H9 (cell line): Measurements from ENCODE around the gene DLG2. TPM values are rescaled to one million over a fixed set of nuclear protein-coding genes. Genes with fewer than 3 reads are reported as not detected.

Experiments used
- DNase-seq: peaks from one replicate; pipeline ENCODE4 v3.0.0-alpha.2; 2017
- H2AFZ ChIP-seq: one replicate; pipeline ENCODE4 v1.6.1; 2013; ENCODE audit warnings: mild to moderate bottlenecking, low read length, control low read depth, moderate library complexity
- H2AK5ac ChIP-seq: 2 replicates; pipeline ENCODE4 v1.6.1; 2013; ENCODE audit warnings: low read length, control low read depth, mixed read lengths; ENCODE audit not compliant: insufficient read length
- H2BK120ac ChIP-seq: one replicate; pipeline ENCODE4 v1.6.1; 2013; ENCODE audit warnings: low read depth, mild to moderate bottlenecking, low read length, control low read depth, inconsistent platforms; ENCODE audit not compliant: poor library complexity, severe bottlenecking
- H2BK12ac ChIP-seq: 2 replicates; pipeline ENCODE4 v1.6.1; 2013; ENCODE audit warnings: low read length, control low read depth, mixed read lengths, low read depth; ENCODE audit not compliant: insufficient read length
- H2BK15ac ChIP-seq: 2 replicates; pipeline ENCODE4 v1.6.1; 2013; ENCODE audit warnings: low read depth, low read length, control low read depth
- H2BK20ac ChIP-seq: one replicate; pipeline ENCODE4 v1.6.1; 2013; ENCODE audit warnings: low read depth, mild to moderate bottlenecking, low read length, control low read depth, inconsistent platforms; ENCODE audit not compliant: poor library complexity, severe bottlenecking
- H2BK5ac ChIP-seq: 2 replicates; pipeline ENCODE4 v1.6.1; 2013; ENCODE audit warnings: low read length, control low read depth, mixed read lengths; ENCODE audit not compliant: insufficient read length
- H3K14ac ChIP-seq: 2 replicates; pipeline ENCODE4 v1.6.1; 2013; ENCODE audit warnings: low read length, control low read depth; ENCODE audit not compliant: insufficient read depth
- H3K18ac ChIP-seq: 2 replicates; pipeline ENCODE4 v1.6.1; 2013; ENCODE audit warnings: low read depth, mild to moderate bottlenecking, mixed read lengths, low read length, control low read depth; ENCODE audit not compliant: insufficient read length
- H3K23ac ChIP-seq: 2 replicates; pipeline ENCODE4 v1.6.1; 2013; ENCODE audit warnings: low read length, control low read depth, mixed read lengths, low read depth; ENCODE audit not compliant: insufficient read length
- H3K23me2 ChIP-seq: 2 replicates; pipeline ENCODE4 v1.6.1; 2013; ENCODE audit warnings: low read depth, mild to moderate bottlenecking, mixed read lengths, low read length, control low read depth; ENCODE audit not compliant: insufficient read length, poor library complexity, severe bottlenecking
- H3K27ac ChIP-seq: 2 replicates; pipeline ENCODE4 v1.5.1; 2013; ENCODE audit warnings: low read length, control low read depth, mixed read lengths, low read depth; ENCODE audit not compliant: insufficient read length
- H3K27me3 ChIP-seq: 2 replicates; pipeline ENCODE4 v1.6.1; 2013; ENCODE audit warnings: low read length, control low read depth, inconsistent platforms; ENCODE audit not compliant: insufficient read depth
- H3K4ac ChIP-seq: 2 replicates; pipeline ENCODE4 v1.6.1; 2013; ENCODE audit warnings: low read depth, mild to moderate bottlenecking, control low read depth, inconsistent platforms, low read length, moderate library complexity
- H3K4me1 ChIP-seq: 2 replicates; pipeline ENCODE4 v1.6.1; 2013; ENCODE audit warnings: low read length, control low read depth, inconsistent platforms; ENCODE audit not compliant: insufficient read depth
- H3K4me2 ChIP-seq: 2 replicates; pipeline ENCODE4 v1.6.1; 2013; ENCODE audit warnings: low read length, control low read depth, mixed read lengths; ENCODE audit not compliant: insufficient read length, insufficient read depth
- H3K56ac ChIP-seq: 2 replicates; pipeline ENCODE4 v1.6.1; 2013; ENCODE audit warnings: low read depth, mild to moderate bottlenecking, mixed read lengths, low read length, control low read depth; ENCODE audit not compliant: insufficient read length
- H3K79me1 ChIP-seq: 2 replicates; pipeline ENCODE4 v1.6.1; 2013; ENCODE audit warnings: low read depth, mild to moderate bottlenecking, moderate library complexity, low read length, control low read depth, inconsistent platforms; ENCODE audit not compliant: insufficient read depth, poor library complexity, severe bottlenecking
- H3K79me2 ChIP-seq: 2 replicates; pipeline ENCODE4 v1.6.1; 2013; ENCODE audit warnings: low read length, control low read depth, inconsistent platforms; ENCODE audit not compliant: insufficient read depth
- H3K9ac ChIP-seq: 2 replicates; pipeline ENCODE4 v1.6.1; 2013; ENCODE audit warnings: low read length, control low read depth, mixed read lengths; ENCODE audit not compliant: insufficient read length; ENCODE audit errors: extremely low read depth
- H3K9me3 ChIP-seq: one replicate; pipeline ENCODE4 v1.6.1; 2013; ENCODE audit warnings: low read depth, low read length, inconsistent platforms; ENCODE audit not compliant: control insufficient read depth
- H3T11ph ChIP-seq: one replicate; pipeline ENCODE4 v1.6.1; 2013; ENCODE audit warnings: mild to moderate bottlenecking, low read length, control low read depth, inconsistent platforms
- H4K20me1 ChIP-seq: one replicate; pipeline ENCODE4 v1.6.1; 2013; ENCODE audit not compliant: control insufficient read depth, insufficient read length, insufficient read depth
- H4K5ac ChIP-seq: 2 replicates; pipeline ENCODE4 v1.6.1; 2013; ENCODE audit warnings: low read depth, mild to moderate bottlenecking, mixed read lengths, low read length, control low read depth; ENCODE audit not compliant: insufficient read length
- H4K8ac ChIP-seq: replicated peaks from 2 replicates; pipeline ENCODE4 v1.6.1; 2013; ENCODE audit warnings: low read length, control low read depth, mixed read lengths, low read depth; ENCODE audit not compliant: insufficient read length
- H4K91ac ChIP-seq: 2 replicates; pipeline ENCODE4 v1.6.1; 2013; ENCODE audit warnings: low read depth, mild to moderate bottlenecking, moderate library complexity, mixed read lengths, low read length, control low read depth; ENCODE audit not compliant: insufficient read length
- H3K27ac Mint-ChIP-seq, 3 experiments: 2 replicates in 2 of 3; 3 replicates in 1 of 3; pipeline ENCODE4 v1.8.0; 2020 to 2021; ENCODE audit warnings: mixed read lengths in 3 of 3, mild to moderate bottlenecking in 1 of 3, moderate library complexity in 1 of 3
- H3K27me3 Mint-ChIP-seq: 2 replicates; pipeline ENCODE4 v1.8.0; 2021; ENCODE audit warnings: low read depth, mild to moderate bottlenecking, moderate library complexity, mixed read lengths
- H3K36me3 Mint-ChIP-seq, 3 experiments: 2 replicates in 2 of 3; 3 replicates in 1 of 3; pipeline ENCODE4 v1.8.0; 2020 to 2021; ENCODE audit warnings: low read depth in 3 of 3, mixed read lengths in 3 of 3; ENCODE audit not compliant: insufficient read depth in 1 of 3
- H3K4me1 Mint-ChIP-seq, 2 experiments: 2 replicates each; pipeline ENCODE4 v1.8.0; 2020; ENCODE audit warnings: mixed read lengths in 2 of 2
- H3K4me3 Mint-ChIP-seq, 2 experiments: 2 replicates in 1 of 2; 3 replicates in 1 of 2; pipeline ENCODE4 v1.8.0; 2020 to 2021; ENCODE audit warnings: mild to moderate bottlenecking in 2 of 2, mixed read lengths in 2 of 2, moderate library complexity in 1 of 2
- H3K9me3 Mint-ChIP-seq, 2 experiments: 2 replicates in 1 of 2; 3 replicates in 1 of 2; pipeline ENCODE4 v1.8.0; 2020; ENCODE audit warnings: mild to moderate bottlenecking in 2 of 2, mixed read lengths in 2 of 2, moderate library complexity in 1 of 2
- WGBS: extraction: QIAGEN DNeasy Blood & Tissue Kit; methylation state at CpG from one replicate; pipeline ENCODE4 v1.1.7; 2013; ENCODE audit warnings: missing lambda C conversion rate, low lambda C conversion rate, mixed read lengths; ENCODE audit not compliant: insufficient read length; ENCODE audit errors: extremely low coverage; 5-methylcytosine and 5-hydroxymethylcytosine counted together
- total RNA-seq: library from RNA; stranded (reverse); gene quantifications from 2 replicates; pipeline ENCODE4 v1.2.1, GENCODE V29; 2021
- TF ChIP-seq, protein P1 (sequence below): fragments of 200-600 bp; sonication (generic); conservative IDR thresholded peaks from 3 replicates; pipeline ENCODE4 v1.8.0; 2021; ENCODE audit warnings: antibody characterized with exemption, mild to moderate bottlenecking

Gene DLG2
- total RNA-seq, 1 experiment from 2014 or later = 8.0 TPM

GRCh38 chr11:83909579-83910534, 1717.3 kb downstream of the DLG2 start:
- H3K56ac ChIP-seq = no peak overlapping the region
- no peak overlapping the region for H3K4ac ChIP-seq
- no peaks in the 10 kb centered on the region for H3K27me3 ChIP-seq

More at GRCh38 chr11:83909579-83910534, 1717.3 kb downstream of the DLG2 start:
- H2BK15ac ChIP-seq = no peak overlapping the region
- H2BK120ac ChIP-seq = no peak overlapping the region
- no peaks in the 10 kb centered on the region for H4K20me1 ChIP-seq
- H2AK5ac ChIP-seq = no peak overlapping the region
- H4K8ac ChIP-seq = no peak overlapping the region
- no peak overlapping the region for H2BK12ac ChIP-seq
- Mint-ChIP-seq H3K27ac (no peak overlapping the region), H3K4me1 (no peaks in the 10 kb centered on the region), H3K27me3 (no peaks in the 10 kb centered on the region), H3K36me3 (no peaks in the 10 kb centered on the region), H3K9me3 (no peaks in the 10 kb centered on the region), H3K4me3 (no peak overlapping the region)
- no peak overlapping the region for H3K4me2 ChIP-seq
- H3K9me3 ChIP-seq = no peaks in the 10 kb centered on the region
- no peak overlapping the region for H4K5ac ChIP-seq
- no CpG with 5 or more reads among the region's 5 CpGs for WGBS
- H2AFZ ChIP-seq = no peak overlapping the region
- H3K79me1 ChIP-seq = no peaks in the 10 kb centered on the region
- no peak overlapping the region for H3T11ph ChIP-seq
- H3K23ac ChIP-seq = no peak overlapping the region
- H3K79me2 ChIP-seq = no peaks in the 10 kb centered on the region
- TF ChIP-seq, protein P1, sequence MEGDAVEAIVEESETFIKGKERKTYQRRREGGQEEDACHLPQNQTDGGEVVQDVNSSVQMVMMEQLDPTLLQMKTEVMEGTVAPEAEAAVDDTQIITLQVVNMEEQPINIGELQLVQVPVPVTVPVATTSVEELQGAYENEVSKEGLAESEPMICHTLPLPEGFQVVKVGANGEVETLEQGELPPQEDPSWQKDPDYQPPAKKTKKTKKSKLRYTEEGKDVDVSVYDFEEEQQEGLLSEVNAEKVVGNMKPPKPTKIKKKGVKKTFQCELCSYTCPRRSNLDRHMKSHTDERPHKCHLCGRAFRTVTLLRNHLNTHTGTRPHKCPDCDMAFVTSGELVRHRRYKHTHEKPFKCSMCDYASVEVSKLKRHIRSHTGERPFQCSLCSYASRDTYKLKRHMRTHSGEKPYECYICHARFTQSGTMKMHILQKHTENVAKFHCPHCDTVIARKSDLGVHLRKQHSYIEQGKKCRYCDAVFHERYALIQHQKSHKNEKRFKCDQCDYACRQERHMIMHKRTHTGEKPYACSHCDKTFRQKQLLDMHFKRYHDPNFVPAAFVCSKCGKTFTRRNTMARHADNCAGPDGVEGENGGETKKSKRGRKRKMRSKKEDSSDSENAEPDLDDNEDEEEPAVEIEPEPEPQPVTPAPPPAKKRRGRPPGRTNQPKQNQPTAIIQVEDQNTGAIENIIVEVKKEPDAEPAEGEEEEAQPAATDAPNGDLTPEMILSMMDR = no peak
- no peak overlapping the region for H3K14ac ChIP-seq
- no peak overlapping the region for H3K18ac ChIP-seq
- no peaks in the 10 kb centered on the region for H3K4me1 ChIP-seq
- H4K91ac ChIP-seq = no peak overlapping the region
- H2BK5ac ChIP-seq = no peak overlapping the region
- no peak overlapping the region for H3K9ac ChIP-seq
- H3K27ac ChIP-seq = no peak overlapping the region
- no peak overlapping the region for H2BK20ac ChIP-seq
- no peak for DNase-seq
- no peaks in the 10 kb centered on the region for H3K23me2 ChIP-seq
